Breast epithelium (tissue), 4 donors: ENCODE data around the gene RBM28. TPM values are rescaled to one million over a fixed set of nuclear protein-coding genes. Genes with fewer than 3 reads are reported as not detected.

Source experiments
- DNase-seq, 2 donors: peaks; one replicate each; pipeline ENCODE4 v3.0.0-alpha.2; 2019; ENCODE audit warnings: low spot score in 2 of 2
- H3K27ac ChIP-seq, 2 donors: fragments of 200-600 bp; sonication (generic) in 1 of 2; one replicate each; pipeline ENCODE4 v1.5.1; 2016 to 2019; ENCODE audit warnings: mild to moderate bottlenecking in 1 of 2
- H3K27me3 ChIP-seq, 2 donors: fragments of 200-600 bp; sonication (generic) in 1 of 2; one replicate each; pipeline versions ENCODE4 v1.5.1 to v1.6.0; 2017 to 2019; ENCODE audit warnings: control low read depth in 1 of 2, mild to moderate bottlenecking in 1 of 2
- H3K36me3 ChIP-seq: fragments of 200-600 bp; one replicate; pipeline ENCODE4 v1.5.1; 2019
- H3K4me1 ChIP-seq, 2 donors: fragments of 200-600 bp; sonication (generic); one replicate each; pipeline ENCODE4 v1.5.1; 2016 to 2019; ENCODE audit warnings: control low read depth in 1 of 2
- H3K4me3 ChIP-seq, 3 donors: fragments of 200-600 bp; sonication (generic); 1 replicate in 2 of 3; 2 replicates in 1 of 3; pipeline ENCODE4 v1.5.1; 2016 to 2019; ENCODE audit warnings: mild to moderate bottlenecking in 3 of 3, moderate library complexity in 2 of 3
- H3K9me3 ChIP-seq, 2 donors: fragments of 200-600 bp; sonication (generic) in 1 of 2; one replicate each; pipeline ENCODE4 v1.5.1; 2016 to 2019; ENCODE audit warnings: control low read depth in 1 of 2
- CTCF ChIP-seq, 3 donors: fragments of 450-650 bp; IDR thresholded peaks; one replicate each; pipeline ENCODE4 v1.5.1; 2016 to 2017; ENCODE audit warnings: antibody characterized with exemption in 3 of 3, mild to moderate bottlenecking in 3 of 3, moderate library complexity in 3 of 3
- POLR2A ChIP-seq: fragments of 450-650 bp; IDR thresholded peaks from one replicate; pipeline ENCODE4 v1.6.1; 2016; ENCODE audit warnings: antibody characterized with exemption, mild to moderate bottlenecking, moderate library complexity
- POLR2AphosphoS5 ChIP-seq, 3 donors: sonication (generic); formaldehyde crosslinking; IDR thresholded peaks; one replicate each; pipeline ENCODE4 v1.6.1; 2017; ENCODE audit warnings: antibody characterized with exemption in 3 of 3
- intact Hi-C: fragments of 100-400 bp; cut with DNase I; formaldehyde crosslinking; loops from one replicate; pipeline ENCODE4 v1.15.1; 2023; ENCODE audit warnings: low total_unique reads
- total RNA-seq, 3 donors: library from RNA; depleted of rRNA; stranded (reverse); fragments of >200 nt; gene quantifications; one replicate each; pipeline ENCODE4 v1.1.0, GENCODE V29; 2016

Gene RBM28
- total RNA-seq, 3 donors from 2014 or later: 28.8 to 47.5 (median 35.7) TPM

- TF ChIP-seq POLR2AphosphoS5 (IDR thresholded peaks at IDR 0.05) (no peak), POLR2A (no peak), CTCF (IDR thresholded peaks at IDR 0.05) (no peak)
- no peak for DNase-seq
- no peaks in the 10 kb centered on the region for H3K4me1 ChIP-seq
- no peaks in the 10 kb centered on the region for H3K27me3 ChIP-seq
- no peaks in the 10 kb centered on the region for H3K36me3 ChIP-seq
- H3K27ac ChIP-seq: no peak overlapping the region
- intact Hi-C loops: no loop called here
- no peaks in the 10 kb centered on the region for H3K9me3 ChIP-seq
- H3K4me3 ChIP-seq: no peak overlapping the region
Observed at GRCh38 chr7:128389618-128390329, 46.1 kb upstream of the RBM28 start.

GRCh38 chr7:128389085-128389617 is 45.4 kb upstream of the RBM28 start:
- no peaks in the 10 kb centered on the region for H3K4me1 ChIP-seq
- intact Hi-C loops: no loop called here
- H3K36me3 ChIP-seq: no peaks in the 10 kb centered on the region
- no peak for TF ChIP-seq POLR2AphosphoS5 (IDR thresholded peaks at IDR 0.05)
- no peak for TF ChIP-seq CTCF (IDR thresholded peaks at IDR 0.05)
- no peak for TF ChIP-seq POLR2A
- H3K4me3 ChIP-seq: no peak overlapping the region
- no peaks in the 10 kb centered on the region for H3K27me3 ChIP-seq
- no peak for DNase-seq
- no peaks in the 10 kb centered on the region for H3K9me3 ChIP-seq
- no peak overlapping the region for H3K27ac ChIP-seq

- no peak for TF ChIP-seq CTCF (IDR thresholded peaks at IDR 0.05)
- no peak for TF ChIP-seq POLR2A
- no peak for TF ChIP-seq POLR2AphosphoS5 (IDR thresholded peaks at IDR 0.05)
- H3K36me3 ChIP-seq: no peaks in the 10 kb centered on the region
- no peak overlapping the region for H3K4me3 ChIP-seq
Observed at GRCh38 chr7:128388145-128388485, 44.4 kb upstream of the RBM28 start.

GRCh38 chr7:128387216-128388144 is 43.8 kb upstream of the RBM28 start:
- Histone ChIP-seq H3K27me3 (no peaks in the 10 kb centered on the region), H3K4me3 (peak overlapping the region in 1 of 3 donors; percentile 7), H3K4me1 (no peaks in the 10 kb centered on the region), H3K27ac (no peak overlapping the region), H3K9me3 (no peaks in the 10 kb centered on the region), H3K36me3 (no peaks in the 10 kb centered on the region)
- no peak for DNase-seq
- intact Hi-C loops: no loop called here
- TF ChIP-seq POLR2AphosphoS5 (IDR thresholded peaks at IDR 0.05) (no peak), CTCF (IDR thresholded peaks at IDR 0.05) (peak; percentile 40 to 77 (median 56))

More at GRCh38 chr7:128388145-128388485, 44.4 kb upstream of the RBM28 start:
- Histone ChIP-seq H3K27ac (no peak overlapping the region), H3K27me3 (no peaks in the 10 kb centered on the region), H3K4me1 (no peaks in the 10 kb centered on the region), H3K9me3 (no peaks in the 10 kb centered on the region)
- intact Hi-C loops: no loop called here
- no peak for DNase-seq
